Right renal cortex interstitium (tissue), 3 donors: Measurements from ENCODE around the gene SYNDIG1. TPM values are rescaled to one million over a fixed set of nuclear protein-coding genes. Genes with fewer than 3 reads are reported as not detected.
"Not testable (repeated sequence)": the region's sequence is repeated elsewhere in the genome, so short reads cannot be mapped to it uniquely, and the experiment has no call there.

Source experiments
- DNase-seq, 3 donors: peaks; one replicate each; pipeline ENCODE4 v3.0.0-alpha.2; 2013; ENCODE audit warnings: low read depth in 3 of 3, low spot score in 2 of 3
- polyA plus RNA-seq, 3 donors: library from polyadenylated mRNA; unstranded; fragments of 120-200 nt; gene quantifications; one replicate each; pipeline ENCODE4 v1.2.1, GENCODE V29; 2013; ENCODE audit not compliant: insufficient read length in 3 of 3

SYNDIG1 gene
- polyA plus RNA-seq, 3 donors: 5.8 to 8.6 (median 7.7) TPM

- DNase-seq: no peak
These were observed 21.2 kb downstream of the SYNDIG1 start for GRCh38 chr20:24490598-24490997.

- DNase-seq: no peak
These were observed 21.8 kb downstream of the SYNDIG1 start for GRCh38 chr20:24491041-24491756.

GRCh38 chr20:24492031-24492607 lies 22.7 kb downstream of the SYNDIG1 start:
- no peak for DNase-seq

- DNase-seq: no peak
These were observed 23.3 kb downstream of the SYNDIG1 start for GRCh38 chr20:24492698-24493097.

GRCh38 chr20:24493181-24493580 lies 23.8 kb downstream of the SYNDIG1 start:
- DNase-seq: no peak

GRCh38 chr20:24493661-24494459 lies 24.4 kb downstream of the SYNDIG1 start:
- no peak for DNase-seq

- DNase-seq: no peak
These were observed 25.1 kb downstream of the SYNDIG1 start for GRCh38 chr20:24494460-24494920.

GRCh38 chr20:24495266-24495665 lies 25.8 kb downstream of the SYNDIG1 start:
- DNase-seq: no peak

GRCh38 chr20:24497851-24498250 lies 28.4 kb downstream of the SYNDIG1 start:
- no peak for DNase-seq

- DNase-seq: no peak
These were observed 29.2 kb downstream of the SYNDIG1 start for GRCh38 chr20:24498641-24499040.

- DNase-seq: no peak
These were observed 30.0 kb downstream of the SYNDIG1 start for GRCh38 chr20:24499472-24499871.

- no peak for DNase-seq
These were observed 32.5 kb downstream of the SYNDIG1 start for GRCh38 chr20:24501764-24502556.

GRCh38 chr20:24502661-24503060 lies 33.2 kb downstream of the SYNDIG1 start:
- DNase-seq: no peak

GRCh38 chr20:24503352-24503931 lies 34.0 kb downstream of the SYNDIG1 start:
- DNase-seq: no peak

- DNase-seq: no peak
These were observed 35.2 kb downstream of the SYNDIG1 start for GRCh38 chr20:24504331-24505285.

- no peak for DNase-seq
These were observed 36.7 kb downstream of the SYNDIG1 start for GRCh38 chr20:24506146-24506545.

GRCh38 chr20:24506696-24507095 lies 37.3 kb downstream of the SYNDIG1 start:
- no peak for DNase-seq

GRCh38 chr20:24507182-24507853 lies 37.9 kb downstream of the SYNDIG1 start:
- DNase-seq: no peak

GRCh38 chr20:24512441-24512840 lies 43.0 kb downstream of the SYNDIG1 start:
- not testable (repeated sequence) for DNase-seq
